Heart right ventricle (tissue), 16 donors: ENCODE results near the gene RHEB. TPM values are rescaled to one million over a fixed set of nuclear protein-coding genes. Genes with fewer than 3 reads are reported as not detected.

Experiments used
- ATAC-seq, 8 donors: fragments of 200-7000 bp; cut with Tn5 transposase; one replicate each; pipeline ENCODE4 v1.9.1; 2020; ENCODE audit warnings: mild to moderate bottlenecking in 8 of 8, moderate library complexity in 8 of 8, moderate number of reproducible peaks in 1 of 8
- DNase-seq, 2 donors: peaks; one replicate each; pipeline ENCODE4 v3.0.0-alpha.2; 2020
- H3K27ac ChIP-seq, 10 donors: fragments of 200-600 bp; sonication (generic) in 2 of 10; one replicate each; pipeline versions ENCODE4 v1.5.0 to v1.8.0; 2020 to 2022; ENCODE audit warnings: mild to moderate bottlenecking in 3 of 10
- H3K27me3 ChIP-seq, 7 donors: fragments of 200-600 bp; one replicate each; pipeline ENCODE4 v1.8.0; 2021 to 2022; ENCODE audit warnings: mild to moderate bottlenecking in 2 of 7
- H3K36me3 ChIP-seq, 9 donors: fragments of 200-600 bp; sonication (generic) in 1 of 9; one replicate each; pipeline versions ENCODE4 v1.5.0 to v1.8.0; 2020 to 2022; ENCODE audit warnings: mild to moderate bottlenecking in 2 of 9
- H3K4me1 ChIP-seq, 9 donors: fragments of 200-600 bp; sonication (generic) in 1 of 9; one replicate each; pipeline versions ENCODE4 v1.5.0 to v1.8.0; 2020 to 2022; ENCODE audit warnings: mild to moderate bottlenecking in 4 of 9
- H3K4me3 ChIP-seq, 10 donors: fragments of 200-600 bp; sonication (generic) in 2 of 10; one replicate each; pipeline versions ENCODE4 v1.5.0 to v1.8.0; 2020 to 2022; ENCODE audit warnings: mild to moderate bottlenecking in 7 of 10, moderate library complexity in 2 of 10
- H3K9me3 ChIP-seq, 11 donors: fragments of 200-600 bp in 10 of 11; sonication (generic) in 2 of 11; one replicate each; pipeline versions ENCODE4 v1.5.0 to v1.8.0; 2013 to 2022; ENCODE audit warnings: mild to moderate bottlenecking in 2 of 11, control low read depth in 1 of 11, moderate library complexity in 1 of 11
- CTCF ChIP-seq, 9 donors: fragments of 200-600 bp; sonication (generic) in 2 of 9; IDR thresholded peaks; one replicate each; pipeline versions ENCODE4 v1.5.0 to v1.8.0; 2021 to 2022; ENCODE audit warnings: antibody characterized with exemption in 9 of 9, mild to moderate bottlenecking in 5 of 9, moderate library complexity in 1 of 9
- WGBS, 2 donors: extraction: QIAGEN DNeasy Blood & Tissue Kit; methylation state at CpG; one replicate each; pipeline ENCODE4 v1.1.7; 2013; ENCODE audit warnings: inconsistent platforms in 1 of 2; 5-methylcytosine and 5-hydroxymethylcytosine counted together
- intact Hi-C, 10 donors: fragments of 100-400 bp; cut with DNase I; formaldehyde crosslinking; loops; one replicate each; pipeline versions ENCODE4 v1.11.1 to v1.14.2; 2022
- polyA plus RNA-seq, 2 donors: library from polyadenylated mRNA; stranded (reverse); fragments of 200-250 nt; gene quantifications; one replicate each; pipeline ENCODE4 v1.2.3, GENCODE V29; 2013
- total RNA-seq, 10 donors: library from RNA; stranded (reverse); fragmentation: NEBNext Ultra II Directional in 3 of 10; extraction: Animal tissue kit (Norgen Biotek cat#: 25700) in 3 of 10; gene quantifications; one replicate each; pipeline versions ENCODE4 v1.2.1 to v1.2.4, GENCODE V29; 2021 to 2023
- donor health status: Arrhythmogenic right ventricular cardiomyopathy.
- donor health status: ischemic (EF 13 %, LVEDD 7.1; RV severe dilation, severe dysfunction).
- donor health status: healthy with polysubstance abuse.
- donor health status: DM: no; HTN: yes; CAD: no.
- donor health status: DM: no; HTN: no; CAD: no.
- donor health status: ischemic (EF 25% LVEDD 6.9; RV normal size, moderate dysfunction).
- donor health status: ischemic (EF 25% LVEDD 5.7; RV mildly dilated, moderate dysfunction).
- donor health status: healthy.
- donor health status: DM: yes; HTN: yes; CAD: no.
- donor health status: Ischemic cardiomyopathy.
- donor health status: ischemic (EF 35%, LVEDD 5.7; RV mildly dilated, moderate dysfunction).
- donor health status: nonischemic (EF 11% LVEDD 7.7; RV severe dilation, severe dysfunction).
- donor health status: DM: yes; HTN: yes; CAD: no.
- donor health status: PGD.
- donor health status: ischemic (EF 29% LVEDD 5.4; RV normal size, mild dysfunction).
- donor health status: nonischemic (EF 23%, LVEDD 6.1; RV moderate dilation, normal function).

RHEB gene
- total and polyA plus RNA-seq, 12 donors = 56.0 to 174 (median 104) TPM

- Histone ChIP-seq H3K4me1 (peaks cover 8 to 97% (median 78%) of the 10 kb centered on the region in 9 donors), H3K36me3 (no peaks in the 10 kb centered on the region), H3K27ac (peak overlapping the region in 2 of 10 donors; percentile 4 to 6), H3K9me3 (no peaks in the 10 kb centered on the region), H3K4me3 (no peak overlapping the region), H3K27me3 (no peaks in the 10 kb centered on the region)
- no peak for TF ChIP-seq CTCF (IDR thresholded peaks at IDR 0.05)
- ATAC-seq = no peak
- DNase-seq = no peak
- intact Hi-C loops = loop anchor here in 3 of 10 donors (5.0 to 10.0 kb wide), 3 partner anchors 38 to 48 kb away; no protein-coding TSS in a partner anchor
- WGBS, 2 donors = 63 to 65% methylated on average over 5 of the region's 5 CpGs
Observed at GRCh38 chr7:151509670-151510333, 9.9 kb downstream of the RHEB start.

- DNase-seq (no peak), ATAC-seq (peak in 2 of 8 donors; percentile 7 to 15)
- WGBS, 2 donors = 67 to 80% methylated on average over 6 of the region's 6 CpGs
- H3K4me3 ChIP-seq = no peak overlapping the region
- no peaks in the 10 kb centered on the region for H3K9me3 ChIP-seq
- H3K27me3 ChIP-seq = no peaks in the 10 kb centered on the region
- intact Hi-C loops = no loop called here
- H3K4me1 ChIP-seq = peaks cover 8 to 98% (median 78%) of the 10 kb centered on the region in 9 donors
- no peak for TF ChIP-seq CTCF (IDR thresholded peaks at IDR 0.05)
- H3K36me3 ChIP-seq = no peaks in the 10 kb centered on the region
- H3K27ac ChIP-seq = peak overlapping the region in 2 of 10 donors; percentile 4 to 12
Observed at GRCh38 chr7:151508991-151509390, 10.7 kb downstream of the RHEB start.

GRCh38 chr7:151507806-151508205 is 11.9 kb downstream of the RHEB start:
- H3K4me3 ChIP-seq = no peak overlapping the region
- no peak for TF ChIP-seq CTCF (IDR thresholded peaks at IDR 0.05)
- WGBS, 2 donors = 59 to 64% methylated on average over 2 of the region's 2 CpGs
- peaks cover 8 to 98% (median 83%) of the 10 kb centered on the region in 9 donors for H3K4me1 ChIP-seq
- H3K27me3 ChIP-seq = no peaks in the 10 kb centered on the region
- intact Hi-C loops = no loop called here
- DNase-seq (no peak), ATAC-seq (no peak)
- no peaks in the 10 kb centered on the region for H3K9me3 ChIP-seq
- H3K36me3 ChIP-seq = no peaks in the 10 kb centered on the region
- peak overlapping the region in 1 of 10 donors; percentile 28 for H3K27ac ChIP-seq

- peak in 2 of 9 donors; percentile 3 to 8 for TF ChIP-seq CTCF (IDR thresholded peaks at IDR 0.05)
- intact Hi-C loops = no loop called here
- Histone ChIP-seq H3K4me3 (no peak overlapping the region), H3K9me3 (no peaks in the 10 kb centered on the region), H3K4me1 (peaks cover 5 to 93% (median 77%) of the 10 kb centered on the region in 9 donors), H3K36me3 (no peaks in the 10 kb centered on the region), H3K27me3 (no peaks in the 10 kb centered on the region), H3K27ac (peak overlapping the region in 4 of 10 donors; percentile 21 to 52 (median 32))
- 48 to 56% methylated on average over 5 of the region's 5 CpGs for WGBS, 2 donors
- DNase-seq (no peak), ATAC-seq (peak in 3 of 8 donors; percentile 21 to 52 (median 27))
Observed at GRCh38 chr7:151506901-151507382, 12.8 kb downstream of the RHEB start.
